ENCODE data around the gene F8.
"Not testable (repeated sequence)": the region's sequence is repeated elsewhere in the genome, so short reads cannot be mapped to it uniquely, and the experiment has no call there.

The F8 gene

GRCh38 chrX:154885549-154885948, 137.0 kb downstream of the F8 start:
- DNase-seq (ENCODE audit: low read depth, low spot score); H3K27me3 ChIP-seq (ENCODE audit: control insufficient read depth, insufficient read depth, low read length); H3K4me1 ChIP-seq (ENCODE audit: control insufficient read depth, insufficient read depth, low read length); H3K4me3 ChIP-seq (ENCODE audit: low read length); H3K27ac ChIP-seq (ENCODE audit: low read length); H3K36me3 ChIP-seq (ENCODE audit: control insufficient read depth, insufficient read depth, low read length); H3K9me3 ChIP-seq (ENCODE audit: control insufficient read depth, insufficient read depth, low read length): not testable (repeated sequence)
- no CpG with 5 or more reads among the region's 14 CpGs for WGBS (ENCODE audit: insufficient coverage, insufficient read length)

GRCh38 chrX:154885057-154885456, 137.5 kb downstream of the F8 start:
- no CpG with 5 or more reads among the region's 33 CpGs for WGBS (ENCODE audit: insufficient coverage, insufficient read length)
- not testable (repeated sequence) for DNase-seq (ENCODE audit: low read depth, low spot score); H3K4me3 ChIP-seq (ENCODE audit: low read length); H3K4me1 ChIP-seq (ENCODE audit: control insufficient read depth, insufficient read depth, low read length); H3K27me3 ChIP-seq (ENCODE audit: control insufficient read depth, insufficient read depth, low read length); H3K9me3 ChIP-seq (ENCODE audit: control insufficient read depth, insufficient read depth, low read length); H3K36me3 ChIP-seq (ENCODE audit: control insufficient read depth, insufficient read depth, low read length); H3K27ac ChIP-seq (ENCODE audit: low read length)

DNA sequence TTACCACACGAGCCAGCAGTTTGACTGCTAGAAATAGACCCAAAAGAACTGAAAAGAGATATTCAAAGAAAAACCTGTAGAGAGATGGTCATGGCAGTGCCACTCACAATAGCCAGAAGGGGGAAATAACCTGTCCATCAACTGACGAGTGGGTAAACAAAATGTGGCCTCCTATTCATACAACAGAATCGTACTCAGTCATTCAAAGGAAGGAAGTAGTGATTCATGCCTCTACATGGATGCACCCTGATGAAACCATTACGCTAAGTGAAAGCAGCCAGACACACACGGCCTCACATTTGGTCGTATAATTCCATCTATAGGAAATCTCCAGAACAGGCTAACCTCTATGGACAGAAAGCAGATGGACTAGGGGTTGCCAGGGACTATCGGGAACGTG, 138.5 kb downstream of the F8 start:
- H3K4me1 ChIP-seq (ENCODE audit: control insufficient read depth, insufficient read depth, low read length); H3K27me3 ChIP-seq (ENCODE audit: control insufficient read depth, insufficient read depth, low read length); H3K36me3 ChIP-seq (ENCODE audit: control insufficient read depth, insufficient read depth, low read length); H3K4me3 ChIP-seq (ENCODE audit: low read length); H3K27ac ChIP-seq (ENCODE audit: low read length); DNase-seq (ENCODE audit: low read depth, low spot score); H3K9me3 ChIP-seq (ENCODE audit: control insufficient read depth, insufficient read depth, low read length): not testable (repeated sequence)
- no CpG with 5 or more reads among the region's 8 CpGs for WGBS (ENCODE audit: insufficient coverage, insufficient read length)

GRCh38 chrX:154873329-154873728, 149.2 kb downstream of the F8 start:
- Histone ChIP-seq H3K4me1 (ENCODE audit: control insufficient read depth, insufficient read depth, low read length) (no peaks in the 10 kb centered on the region), H3K27ac (ENCODE audit: low read length) (no peak overlapping the region), H3K4me3 (ENCODE audit: low read length) (no peak overlapping the region), H3K9me3 (ENCODE audit: control insufficient read depth, insufficient read depth, low read length) (no peaks in the 10 kb centered on the region), H3K36me3 (ENCODE audit: control insufficient read depth, insufficient read depth, low read length) (no peaks in the 10 kb centered on the region), H3K27me3 (ENCODE audit: control insufficient read depth, insufficient read depth, low read length) (no peaks in the 10 kb centered on the region)
- WGBS (ENCODE audit: insufficient coverage, insufficient read length) = no CpG with 5 or more reads among the region's 2 CpGs
- DNase-seq (ENCODE audit: low read depth, low spot score) = no peak

GRCh38 chrX:154868522-154868921, 154.0 kb downstream of the F8 start:
- not testable (repeated sequence) for H3K4me3 ChIP-seq (ENCODE audit: low read length); DNase-seq (ENCODE audit: low read depth, low spot score); H3K27me3 ChIP-seq (ENCODE audit: control insufficient read depth, insufficient read depth, low read length); H3K4me1 ChIP-seq (ENCODE audit: control insufficient read depth, insufficient read depth, low read length); H3K27ac ChIP-seq (ENCODE audit: low read length); H3K9me3 ChIP-seq (ENCODE audit: control insufficient read depth, insufficient read depth, low read length); H3K36me3 ChIP-seq (ENCODE audit: control insufficient read depth, insufficient read depth, low read length)

GRCh38 chrX:154855256-154855655, 167.3 kb downstream of the F8 start:
- no peaks in the 10 kb centered on the region for H3K9me3 ChIP-seq (ENCODE audit: control insufficient read depth, insufficient read depth, low read length)
- H3K27me3 ChIP-seq (ENCODE audit: control insufficient read depth, insufficient read depth, low read length) = no peaks in the 10 kb centered on the region
- H3K4me1 ChIP-seq (ENCODE audit: control insufficient read depth, insufficient read depth, low read length) = no peaks in the 10 kb centered on the region
- no peak overlapping the region for H3K27ac ChIP-seq (ENCODE audit: low read length)
- no peaks in the 10 kb centered on the region for H3K36me3 ChIP-seq (ENCODE audit: control insufficient read depth, insufficient read depth, low read length)
- no peak for DNase-seq (ENCODE audit: low read depth, low spot score)
- no peak overlapping the region for H3K4me3 ChIP-seq (ENCODE audit: low read length)

DNA sequence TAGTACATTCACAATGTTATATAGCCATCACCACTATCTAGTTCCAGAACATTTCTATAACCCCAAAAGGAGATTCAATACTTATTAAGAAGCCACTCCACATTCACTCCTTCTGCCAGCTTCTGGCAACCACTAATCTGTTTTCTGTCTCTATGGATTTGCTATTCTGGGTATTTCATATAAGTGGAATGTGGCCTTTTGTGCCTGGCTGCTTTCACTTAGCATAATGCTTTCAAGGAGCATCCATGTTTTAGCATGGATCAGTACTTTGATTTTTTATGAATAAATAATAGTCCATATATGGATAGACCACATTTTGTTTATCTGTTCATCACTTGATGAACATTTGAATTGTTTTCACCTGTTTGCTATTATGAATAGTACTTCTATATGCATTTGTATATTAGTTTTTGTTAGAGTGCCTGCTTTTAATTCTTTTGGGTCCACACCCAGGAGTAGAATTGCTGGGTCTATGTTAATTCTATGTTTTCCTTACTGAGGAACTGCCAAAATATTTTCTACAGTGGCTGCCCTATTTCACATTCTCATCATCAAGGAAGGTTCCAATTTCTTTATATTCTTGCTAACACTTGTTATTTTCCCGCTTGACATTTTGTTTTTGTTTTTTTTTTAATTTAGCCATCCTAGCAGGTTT, 171.4 kb downstream of the F8 start:
- Histone ChIP-seq H3K4me1 (ENCODE audit: control insufficient read depth, insufficient read depth, low read length) (no peaks in the 10 kb centered on the region), H3K27me3 (ENCODE audit: control insufficient read depth, insufficient read depth, low read length) (no peaks in the 10 kb centered on the region), H3K9me3 (ENCODE audit: control insufficient read depth, insufficient read depth, low read length) (no peaks in the 10 kb centered on the region), H3K27ac (ENCODE audit: low read length) (no peak overlapping the region), H3K36me3 (ENCODE audit: control insufficient read depth, insufficient read depth, low read length) (no peaks in the 10 kb centered on the region), H3K4me3 (ENCODE audit: low read length) (no peak overlapping the region)
- WGBS (ENCODE audit: insufficient coverage, insufficient read length) = no CpG with 5 or more reads among the region's 1 CpG
- no peak for DNase-seq (ENCODE audit: low read depth, low spot score)

- no peaks in the 10 kb centered on the region for H3K36me3 ChIP-seq (ENCODE audit: control insufficient read depth, insufficient read depth, low read length)
- no CpG with 5 or more reads among the region's 2 CpGs for WGBS (ENCODE audit: insufficient coverage, insufficient read length)
- no peaks in the 10 kb centered on the region for H3K4me1 ChIP-seq (ENCODE audit: control insufficient read depth, insufficient read depth, low read length)
- no peak for DNase-seq (ENCODE audit: low read depth, low spot score)
- H3K27ac ChIP-seq (ENCODE audit: low read length) = no peak overlapping the region
- no peaks in the 10 kb centered on the region for H3K9me3 ChIP-seq (ENCODE audit: control insufficient read depth, insufficient read depth, low read length)
- no peak overlapping the region for H3K4me3 ChIP-seq (ENCODE audit: low read length)
- H3K27me3 ChIP-seq (ENCODE audit: control insufficient read depth, insufficient read depth, low read length) = no peaks in the 10 kb centered on the region
Observed at GRCh38 chrX:154840856-154841255, 181.7 kb downstream of the F8 start.

DNA sequence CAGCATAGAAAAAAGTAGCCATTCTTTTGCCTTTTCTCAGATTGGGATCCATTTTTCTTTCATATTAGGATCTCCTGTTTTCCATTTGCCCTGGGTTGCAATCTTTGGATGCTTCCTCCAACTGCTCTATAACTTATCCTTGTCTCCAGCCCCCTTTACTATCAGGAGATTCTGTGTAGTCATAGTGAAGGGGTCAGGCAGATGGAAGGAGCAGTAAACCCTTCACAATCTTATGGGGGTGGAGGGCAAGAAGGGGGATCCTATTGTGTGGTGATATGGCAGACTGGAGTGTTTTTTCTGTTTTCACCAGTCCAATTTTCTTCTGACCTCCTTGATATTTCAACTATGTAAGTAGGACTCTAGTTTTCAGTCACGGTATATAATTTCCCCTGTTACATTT, 186.4 kb downstream of the F8 start:
- Histone ChIP-seq H3K36me3 (ENCODE audit: control insufficient read depth, insufficient read depth, low read length) (no peaks in the 10 kb centered on the region), H3K4me3 (ENCODE audit: low read length) (no peak overlapping the region), H3K9me3 (ENCODE audit: control insufficient read depth, insufficient read depth, low read length) (no peaks in the 10 kb centered on the region), H3K4me1 (ENCODE audit: control insufficient read depth, insufficient read depth, low read length) (no peaks in the 10 kb centered on the region), H3K27me3 (ENCODE audit: control insufficient read depth, insufficient read depth, low read length) (no peaks in the 10 kb centered on the region), H3K27ac (ENCODE audit: low read length) (no peak overlapping the region)
- no CpG with 5 or more reads among the region's 1 CpG for WGBS (ENCODE audit: insufficient coverage, insufficient read length)
- DNase-seq (ENCODE audit: low read depth, low spot score) = no peak

- H3K9me3 ChIP-seq (ENCODE audit: control insufficient read depth, insufficient read depth, low read length) = no peaks in the 10 kb centered on the region
- DNase-seq (ENCODE audit: low read depth, low spot score) = no peak
- WGBS (ENCODE audit: insufficient coverage, insufficient read length) = no CpG with 5 or more reads among the region's 3 CpGs
- H3K4me1 ChIP-seq (ENCODE audit: control insufficient read depth, insufficient read depth, low read length) = 0 out of 2 replicates have a peak, but pooled peaks cover 1% of the 10 kb centered on the region
- H3K4me3 ChIP-seq (ENCODE audit: low read length) = no peak within 1 kb of the TSS
- H3K27me3 ChIP-seq (ENCODE audit: control insufficient read depth, insufficient read depth, low read length) = no peaks in the 10 kb centered on the region
- H3K27ac ChIP-seq (ENCODE audit: low read length) = no peak within 1 kb of the TSS
- no peaks in the 10 kb centered on the region for H3K36me3 ChIP-seq (ENCODE audit: control insufficient read depth, insufficient read depth, low read length)
Observed at GRCh38 chrX:154834562-154834961, 188.0 kb downstream of the F8 start, which contains the start of gene SMIM9. SMIM9 (minus strand) TSS chrX:154834662; CDS start chrX:154830856, 3,806 bp downstream.

GRCh38 chrX:154833746-154834274, 188.7 kb downstream of the F8 start:
- Histone ChIP-seq H3K9me3 (ENCODE audit: control insufficient read depth, insufficient read depth, low read length) (no peaks in the 10 kb centered on the region), H3K27ac (ENCODE audit: low read length) (no peak overlapping the region), H3K27me3 (ENCODE audit: control insufficient read depth, insufficient read depth, low read length) (no peaks in the 10 kb centered on the region), H3K4me3 (ENCODE audit: low read length) (no peak overlapping the region), H3K4me1 (ENCODE audit: control insufficient read depth, insufficient read depth, low read length) (0 out of 2 replicates have a peak, but pooled peaks cover 1% of the 10 kb centered on the region), H3K36me3 (ENCODE audit: control insufficient read depth, insufficient read depth, low read length) (no peaks in the 10 kb centered on the region)
- no CpG with 5 or more reads among the region's 3 CpGs for WGBS (ENCODE audit: insufficient coverage, insufficient read length)
- no peak for DNase-seq (ENCODE audit: low read depth, low spot score)
